GM12892 (cell line): ENCODE data around the gene FDX2.
"Not testable (repeated sequence)": the region's sequence is repeated elsewhere in the genome, so short reads cannot be mapped to it uniquely, and the experiment has no call there.

Experiments
- DNase-seq: peaks from one replicate; pipeline ENCODE4 v3.0.0; 2011; ENCODE audit not compliant: insufficient read length
- FAIRE-seq: peaks from 2 replicates; lab custom pipeline; 2011; peaks lifted over from hg19 to GRCh38; lab: Jason Lieb, UNC
- POLR2A ChIP-seq: IDR thresholded peaks from 2 replicates; pipeline ENCODE4 v1.6.1; 2011; ENCODE audit warnings: low read depth, low read length, control low read depth
- POLR2AphosphoS5 ChIP-seq: IDR thresholded peaks from 2 replicates; pipeline ENCODE4 v1.6.1; 2011; ENCODE audit warnings: low read depth, low read length, control low read depth
- TAF1 ChIP-seq: IDR thresholded peaks from 2 replicates; pipeline ENCODE4 v1.6.1; 2011; ENCODE audit warnings: low read depth, mild to moderate bottlenecking, control low read depth, low read length, borderline replicate concordance

Gene FDX2

DNA sequence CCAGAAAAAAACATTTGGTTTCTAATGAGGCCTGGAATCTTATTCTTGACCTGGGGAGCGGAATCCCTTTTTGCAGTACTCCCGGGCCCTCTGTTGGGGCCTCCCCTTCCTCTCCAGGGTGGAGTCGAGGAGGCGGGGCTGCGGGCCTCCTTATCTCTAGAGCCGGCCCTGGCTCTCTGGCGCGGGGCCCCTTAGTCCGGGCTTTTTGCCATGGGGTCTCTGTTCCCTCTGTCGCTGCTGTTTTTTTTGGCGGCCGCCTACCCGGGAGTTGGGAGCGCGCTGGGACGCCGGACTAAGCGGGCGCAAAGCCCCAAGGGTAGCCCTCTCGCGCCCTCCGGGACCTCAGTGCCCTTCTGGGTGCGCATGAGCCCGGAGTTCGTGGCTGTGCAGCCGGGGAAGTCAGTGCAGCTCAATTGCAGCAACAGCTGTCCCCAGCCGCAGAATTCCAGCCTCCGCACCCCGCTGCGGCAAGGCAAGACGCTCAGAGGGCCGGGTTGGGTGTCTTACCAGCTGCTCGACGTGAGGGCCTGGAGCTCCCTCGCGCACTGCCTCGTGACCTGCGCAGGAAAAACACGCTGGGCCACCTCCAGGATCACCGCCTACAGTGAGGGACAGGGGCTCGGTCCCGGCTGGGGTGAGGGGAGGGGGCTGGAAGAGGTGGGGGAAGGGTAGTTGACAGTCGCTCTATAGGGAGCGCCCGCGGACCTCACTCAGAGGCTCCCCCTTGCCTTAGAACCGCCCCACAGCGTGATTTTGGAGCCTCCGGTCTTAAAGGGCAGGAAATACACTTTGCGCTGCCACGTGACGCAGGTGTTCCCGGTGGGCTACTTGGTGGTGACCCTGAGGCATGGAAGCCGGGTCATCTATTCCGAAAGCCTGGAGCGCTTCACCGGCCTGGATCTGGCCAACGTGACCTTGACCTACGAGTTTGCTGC is 28.7 kb downstream of the FDX2 start, which contains the start of gene ICAM4:
TSS of gene ICAM4 (plus strand) at position 153 of the 935 bp plus-strand sequence. CDS start at position 211, 58 bp downstream.
- DNase-seq (no peak), FAIRE-seq (peak; percentile 21)
- no peak for TF ChIP-seq POLR2A
- no peak for TF ChIP-seq TAF1
- peak; percentile 47; the same call in 1 of the 2 replicates for TF ChIP-seq POLR2AphosphoS5

- DNase-seq (no peak), FAIRE-seq (no peak)
- TF ChIP-seq POLR2AphosphoS5 (peak; percentile 42; the same call in 1 of the 2 replicates), POLR2A (no peak), TAF1 (no peak)
Measured at GRCh38 chr19:10285393-10285792, 30.4 kb downstream of the FDX2 start.

DNA sequence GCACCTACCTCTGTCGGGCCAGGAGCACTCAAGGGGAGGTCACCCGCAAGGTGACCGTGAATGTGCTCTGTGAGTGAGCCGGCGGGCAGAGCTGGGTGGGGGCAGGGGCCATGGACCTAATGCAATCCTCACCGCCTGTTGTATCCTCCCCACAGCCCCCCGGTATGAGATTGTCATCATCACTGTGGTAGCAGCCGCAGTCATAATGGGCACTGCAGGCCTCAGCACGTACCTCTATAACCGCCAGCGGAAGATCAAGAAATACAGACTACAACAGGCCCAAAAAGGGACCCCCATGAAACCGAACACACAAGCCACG is 30.9 kb downstream of the FDX2 start:
- no peak for TF ChIP-seq TAF1
- no peak for TF ChIP-seq POLR2A
- TF ChIP-seq POLR2AphosphoS5 = no peak
- DNase-seq = no peak
- no peak for FAIRE-seq

DNA sequence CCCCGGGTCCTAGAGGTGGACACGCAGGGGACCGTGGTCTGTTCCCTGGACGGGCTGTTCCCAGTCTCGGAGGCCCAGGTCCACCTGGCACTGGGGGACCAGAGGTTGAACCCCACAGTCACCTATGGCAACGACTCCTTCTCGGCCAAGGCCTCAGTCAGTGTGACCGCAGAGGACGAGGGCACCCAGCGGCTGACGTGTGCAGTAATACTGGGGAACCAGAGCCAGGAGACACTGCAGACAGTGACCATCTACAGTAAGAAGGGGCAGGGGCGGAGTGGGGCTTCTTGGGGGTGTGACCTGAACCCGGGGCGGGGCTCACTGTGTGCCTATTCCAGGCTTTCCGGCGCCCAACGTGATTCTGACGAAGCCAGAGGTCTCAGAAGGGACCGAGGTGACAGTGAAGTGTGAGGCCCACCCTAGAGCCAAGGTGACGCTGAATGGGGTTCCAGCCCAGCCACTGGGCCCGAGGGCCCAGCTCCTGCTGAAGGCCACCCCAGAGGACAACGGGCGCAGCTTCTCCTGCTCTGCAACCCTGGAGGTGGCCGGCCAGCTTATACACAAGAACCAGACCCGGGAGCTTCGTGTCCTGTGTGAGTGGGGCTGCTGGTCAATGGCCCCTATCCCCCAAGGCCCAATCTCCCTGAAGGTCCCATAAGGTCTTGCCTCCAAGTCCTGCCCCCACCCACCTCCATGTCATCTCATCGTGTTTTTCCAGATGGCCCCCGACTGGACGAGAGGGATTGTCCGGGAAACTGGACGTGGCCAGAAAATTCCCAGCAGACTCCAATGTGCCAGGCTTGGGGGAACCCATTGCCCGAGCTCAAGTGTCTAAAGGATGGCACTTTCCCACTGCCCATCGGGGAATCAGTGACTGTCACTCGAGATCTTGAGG is 31.5 kb downstream of the FDX2 start:
- DNase-seq (no peak), FAIRE-seq (no peak)
- TF ChIP-seq POLR2A = no peak
- TF ChIP-seq POLR2AphosphoS5 = no peak
- TF ChIP-seq TAF1 = no peak

DNA sequence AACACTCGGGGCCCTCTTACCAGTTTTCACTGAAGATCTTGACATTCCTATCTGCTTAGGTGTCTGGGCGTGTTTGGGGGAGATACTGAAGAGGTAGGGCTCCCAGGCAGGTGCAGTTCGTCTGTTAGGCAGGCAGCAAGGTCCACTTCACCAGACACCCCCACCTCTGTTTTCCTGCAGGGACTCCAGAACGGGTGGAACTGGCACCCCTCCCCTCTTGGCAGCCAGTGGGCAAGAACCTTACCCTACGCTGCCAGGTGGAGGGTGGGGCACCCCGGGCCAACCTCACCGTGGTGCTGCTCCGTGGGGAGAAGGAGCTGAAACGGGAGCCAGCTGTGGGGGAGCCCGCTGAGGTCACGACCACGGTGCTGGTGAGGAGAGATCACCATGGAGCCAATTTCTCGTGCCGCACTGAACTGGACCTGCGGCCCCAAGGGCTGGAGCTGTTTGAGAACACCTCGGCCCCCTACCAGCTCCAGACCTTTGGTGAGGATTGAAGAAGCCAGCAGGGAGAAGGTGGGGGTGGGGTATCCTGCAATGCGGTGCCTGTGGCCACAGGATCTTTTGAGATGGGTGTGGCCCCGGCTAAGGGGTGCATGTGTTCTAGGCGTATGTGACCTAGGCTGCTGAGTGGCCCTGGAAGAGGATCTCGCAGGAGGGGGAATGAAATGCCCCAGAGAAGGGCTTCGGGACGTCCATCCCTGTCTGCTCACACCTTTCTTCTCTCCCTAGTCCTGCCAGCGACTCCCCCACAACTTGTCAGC is 32.3 kb downstream of the FDX2 start:
- DNase-seq (no peak), FAIRE-seq (no peak)
- TF ChIP-seq POLR2A (no peak), TAF1 (no peak), POLR2AphosphoS5 (no peak; the same call in 1 of the 2 replicates)

DNA sequence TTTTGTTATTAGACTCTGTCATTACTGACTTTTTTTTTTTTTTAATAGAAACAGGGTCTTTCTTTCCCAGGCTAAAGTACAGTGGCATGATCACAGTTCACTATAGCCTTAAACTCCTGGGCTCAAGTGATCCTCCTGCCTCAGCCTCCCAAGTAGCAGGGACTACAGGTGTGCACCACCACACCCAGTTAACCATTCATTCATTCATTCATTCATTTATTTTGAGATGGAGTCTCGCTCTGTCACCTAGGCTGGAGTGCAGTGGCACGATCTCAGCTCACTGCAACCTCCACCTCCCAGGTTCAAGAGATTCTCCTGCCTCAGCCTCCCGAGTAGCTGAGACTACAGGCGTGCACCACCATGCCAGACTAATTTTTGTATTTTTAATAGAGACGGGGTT is 33.8 kb downstream of the FDX2 start:
- FAIRE-seq = not testable (repeated sequence)

DNA sequence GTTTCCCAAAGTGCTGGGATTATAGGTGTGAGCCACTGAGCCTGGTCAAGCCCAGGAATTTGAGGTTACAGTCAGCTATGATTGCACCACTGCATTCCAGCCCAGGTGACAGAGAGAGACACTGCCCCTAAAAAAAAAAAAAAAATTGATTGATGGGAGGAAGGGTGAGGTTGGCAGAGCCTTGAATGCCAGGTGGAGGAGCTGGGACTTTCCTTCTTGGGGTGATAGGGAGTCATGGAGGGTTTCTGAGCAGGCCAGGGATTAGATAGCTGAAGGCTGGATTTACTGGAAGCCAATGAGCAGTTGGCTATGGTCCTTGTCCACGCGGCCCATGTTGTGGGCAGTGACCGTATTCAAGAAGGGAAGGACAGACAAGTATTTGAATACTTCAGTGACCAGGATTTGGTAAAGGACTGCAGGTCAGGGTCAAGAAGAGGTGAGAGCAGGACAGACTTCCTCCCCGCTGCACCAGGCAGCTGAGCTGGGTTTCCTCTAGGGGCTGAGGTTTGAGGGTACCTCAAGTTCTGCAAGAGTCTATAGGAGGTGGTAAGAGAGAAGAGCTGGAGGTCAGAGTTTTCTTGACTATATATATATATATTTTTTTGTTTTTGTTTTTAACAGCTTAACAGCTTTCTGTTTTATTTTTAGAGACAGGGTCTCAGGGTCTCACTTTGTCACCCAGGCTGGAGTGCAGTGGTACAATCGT is 35.9 kb downstream of the FDX2 start:
- FAIRE-seq (no peak), DNase-seq (no peak)
- TF ChIP-seq POLR2AphosphoS5 = peak; percentile 56
- no peak for TF ChIP-seq TAF1

More for the DNA sequence above, 33.8 kb downstream of the FDX2 start:
- not testable (repeated sequence) for DNase-seq

GRCh38 chr19:10278935-10279334 is 36.9 kb downstream of the FDX2 start:
- TF ChIP-seq POLR2AphosphoS5 = no peak
- no peak for TF ChIP-seq POLR2A
- TF ChIP-seq TAF1 = no peak
- DNase-seq (no peak), FAIRE-seq (no peak)

DNA sequence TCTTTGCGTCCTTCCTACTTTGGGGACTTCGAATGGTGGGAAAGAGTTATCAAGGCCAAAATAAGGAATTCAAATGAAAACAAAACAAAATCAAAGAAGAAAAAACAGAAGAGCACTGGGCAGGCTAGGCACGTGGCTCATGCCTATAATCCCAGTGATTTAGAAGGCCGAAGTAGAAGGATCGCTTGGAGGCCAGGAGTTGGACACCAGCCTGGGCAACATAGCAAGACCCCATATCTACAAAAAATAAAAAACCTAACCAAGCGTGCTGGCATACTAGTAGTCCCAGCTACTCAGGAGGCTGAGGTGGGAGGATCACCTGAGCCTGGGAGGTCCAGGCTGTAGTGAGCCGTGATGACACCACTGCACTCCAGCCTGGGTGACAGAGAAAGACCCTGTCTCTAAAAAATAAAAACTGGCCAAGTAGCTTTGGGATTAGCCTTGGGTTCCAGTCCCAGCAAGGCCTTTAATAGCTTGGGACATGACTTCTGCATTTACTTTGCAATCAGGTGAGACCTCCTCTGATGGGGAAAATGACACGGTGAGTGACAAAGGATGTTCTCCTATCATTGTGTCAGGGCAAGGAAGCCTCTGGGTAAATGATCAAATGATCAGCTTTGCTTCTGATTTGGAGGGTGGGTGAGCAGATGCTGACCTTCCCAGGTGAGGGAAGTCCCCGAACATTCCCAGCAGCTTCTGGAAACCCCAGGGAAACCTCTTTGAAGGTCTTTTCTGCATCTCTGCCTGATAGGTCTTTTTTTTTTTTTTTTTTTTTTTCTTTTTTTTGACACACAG is 37.8 kb downstream of the FDX2 start:
- DNase-seq = no peak
- no peak for FAIRE-seq
- peak; percentile 67; the same call in 1 of the 2 replicates for TF ChIP-seq POLR2AphosphoS5
- TF ChIP-seq TAF1 = no peak
- 0 out of 2 replicates have a peak, but pooled peaks have one; percentile 28 for TF ChIP-seq POLR2A

- DNase-seq = no peak
Measured at GRCh38 chr19:10274589-10274988, 41.2 kb downstream of the FDX2 start.

More at GRCh38 chr19:10274589-10274988, 41.2 kb downstream of the FDX2 start:
- TF ChIP-seq POLR2AphosphoS5 = no peak
- TF ChIP-seq TAF1 = no peak
- TF ChIP-seq POLR2A = no peak
- no peak for FAIRE-seq
